ENCODE data around the gene MARK2.

Gene MARK2

GRCh38 chr11:63916837-63917691, 78.2 kb downstream of the MARK2 start, which contains the start of gene RCOR2:
TSS of gene RCOR2 (minus strand) at chr11:63917164. CDS start at chr11:63916456, 708 bp downstream.
- TF ChIP-seq CTCF (IDR thresholded peaks at IDR 0.05) = no peak
- Histone ChIP-seq H3K4me1 (peaks cover 0 to 54% (median 52%) of the 10 kb centered on the region in 4 donors), H3K36me3 (no peaks in the 10 kb centered on the region), H3K27me3 (no peaks in the 10 kb centered on the region), H3K27ac (peak within 1 kb of the TSS; percentile 87 to 95), H3K9me3 (no peaks in the 10 kb centered on the region), H3K4me3 (peak within 1 kb of the TSS; percentile 54 to 63)
- intact Hi-C loops (cut with DNase I; ENCODE audit: low total_unique reads) = no loop called here
- DNase-seq = peak; percentile 72 to 89

GRCh38 chr11:63917692-63918506, 79.0 kb downstream of the MARK2 start:
- Histone ChIP-seq H3K4me1 (peaks cover 0 to 54% (median 52%) of the 10 kb centered on the region in 4 donors), H3K27ac (peak overlapping the region; percentile 87 to 95), H3K36me3 (no peaks in the 10 kb centered on the region), H3K4me3 (peak overlapping the region; percentile 54 to 63), H3K9me3 (no peaks in the 10 kb centered on the region), H3K27me3 (no peaks in the 10 kb centered on the region)
- TF ChIP-seq CTCF (IDR thresholded peaks at IDR 0.05) = no peak
- intact Hi-C loops (cut with DNase I; ENCODE audit: low total_unique reads) = no loop called here
- peak; percentile 70 to 92 for DNase-seq

- TF ChIP-seq CTCF (IDR thresholded peaks at IDR 0.05) = no peak
- H3K27ac ChIP-seq = peak overlapping the region; percentile 87 to 95
- no peaks in the 10 kb centered on the region for H3K9me3 ChIP-seq
- H3K4me3 ChIP-seq = peak overlapping the region; percentile 54 to 63
- intact Hi-C loops (cut with DNase I; ENCODE audit: low total_unique reads) = no loop called here
- no peaks in the 10 kb centered on the region for H3K27me3 ChIP-seq
- DNase-seq = no peak
- no peaks in the 10 kb centered on the region for H3K36me3 ChIP-seq
- H3K4me1 ChIP-seq = peaks cover 0 to 54% (median 52%) of the 10 kb centered on the region in 4 donors
Observed at GRCh38 chr11:63918507-63919191, 79.7 kb downstream of the MARK2 start.

- intact Hi-C loops (cut with DNase I; ENCODE audit: low total_unique reads) = no loop called here
- Histone ChIP-seq H3K9me3 (no peaks in the 10 kb centered on the region), H3K27me3 (no peaks in the 10 kb centered on the region), H3K4me1 (peaks cover 0 to 54% (median 52%) of the 10 kb centered on the region in 4 donors), H3K36me3 (no peaks in the 10 kb centered on the region), H3K27ac (peak overlapping the region; percentile 87 to 95), H3K4me3 (peak overlapping the region; percentile 40 to 50)
- no peak for TF ChIP-seq CTCF (IDR thresholded peaks at IDR 0.05)
- peak in 1 of 2 donors; percentile 77 for DNase-seq
Observed at GRCh38 chr11:63919267-63920125, 80.6 kb downstream of the MARK2 start.

Data from tibial artery (tissue), 4 donors.